NCI-H1048 (cell line): Measurements from ENCODE around the gene HMGA1.

Source experiments
- DNase-seq: peaks from one replicate; lab custom pipeline; 2025; lab: John Stamatoyannopoulos, UW

Gene HMGA1

GRCh38 chr6:34223956-34224940, 12.4 kb upstream of the HMGA1 start:
- DNase-seq: peak; percentile 79

DNA sequence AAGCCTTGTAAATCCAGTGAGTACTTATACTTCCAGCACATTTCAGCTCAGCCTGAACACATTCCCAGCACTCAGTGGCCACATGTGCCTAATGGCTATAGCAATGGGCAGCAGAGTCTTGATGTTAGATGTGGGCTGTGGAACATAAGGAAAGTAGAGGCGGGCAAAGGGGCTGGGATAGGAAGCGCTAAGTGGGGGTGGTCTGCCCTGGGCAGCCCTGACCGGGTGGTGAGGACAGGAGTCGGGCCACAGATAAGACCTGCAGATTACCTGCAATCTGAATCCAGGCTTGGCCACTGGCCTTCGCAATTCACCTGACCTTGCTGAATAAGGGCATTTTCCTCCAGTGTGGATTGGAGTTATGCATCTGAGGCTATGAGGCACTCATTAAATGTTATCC, 11.1 kb upstream of the HMGA1 start:
- no peak for DNase-seq

GRCh38 chr6:34226066-34226465, 10.6 kb upstream of the HMGA1 start:
- DNase-seq: no peak

DNA sequence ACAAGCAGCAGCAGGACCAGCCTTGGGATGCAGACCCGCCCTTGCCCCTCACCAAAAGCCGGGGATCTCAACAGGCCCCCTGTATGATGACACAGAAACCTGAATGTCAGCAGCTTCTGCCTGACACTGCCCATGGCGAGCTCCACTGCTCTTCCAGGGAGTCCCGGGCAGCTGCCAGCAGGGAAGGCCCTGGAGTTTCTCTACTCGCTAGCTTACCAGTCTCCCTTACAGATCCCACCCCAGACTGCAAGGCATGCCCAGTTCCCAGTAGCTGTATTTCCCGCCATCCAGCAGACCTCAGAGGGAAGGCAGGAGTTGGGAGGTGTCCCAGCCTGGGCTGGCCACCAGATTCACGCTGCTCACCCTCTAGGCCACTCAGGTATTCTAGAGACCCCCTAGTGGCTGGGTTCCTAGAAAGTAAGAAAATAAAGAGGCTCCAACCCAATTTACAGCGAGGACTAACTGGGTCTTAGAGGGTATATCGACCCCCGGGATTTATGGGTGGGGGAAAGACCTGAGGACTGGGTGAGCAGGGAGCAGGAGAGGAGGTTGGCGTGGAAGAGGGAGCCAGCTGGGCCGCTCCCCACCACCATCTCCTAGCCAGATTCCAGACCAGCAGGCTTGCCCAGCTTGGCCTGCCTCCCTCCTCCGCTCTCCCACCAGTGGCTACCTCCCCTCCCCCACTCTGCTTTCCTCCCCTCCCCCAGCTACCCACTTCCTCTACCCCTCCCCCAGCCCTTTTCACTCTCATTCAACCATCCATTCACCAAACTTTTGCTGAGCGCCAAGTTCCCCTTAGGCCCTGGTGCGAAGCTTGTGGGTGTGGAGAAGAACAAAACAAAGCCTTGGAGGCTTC, 9.7 kb upstream of the HMGA1 start:
- DNase-seq: no peak

- no peak for DNase-seq
These were observed 8.8 kb upstream of the HMGA1 start for GRCh38 chr6:34227761-34228421.

DNA sequence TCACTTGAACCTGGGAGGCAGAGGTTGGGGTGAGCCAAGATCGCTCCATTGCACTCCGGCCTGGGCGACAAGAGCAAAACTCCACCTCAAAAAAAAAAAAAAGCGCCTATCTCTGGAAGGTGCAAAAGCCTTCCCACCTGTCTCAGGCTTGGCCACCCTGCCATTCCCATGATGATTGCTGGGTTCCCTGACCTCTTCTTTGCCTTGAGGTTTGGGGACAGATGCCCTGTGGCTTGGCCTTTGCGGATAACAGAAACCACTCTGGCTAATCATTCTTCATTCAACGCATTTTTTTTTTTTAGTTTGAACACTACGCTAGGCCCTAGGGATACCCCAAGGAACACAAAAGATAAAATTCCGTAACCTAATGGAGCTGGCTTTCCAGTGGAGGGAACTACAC, 6.8 kb upstream of the HMGA1 start:
- DNase-seq: no peak

GRCh38 chr6:34230653-34231371, 5.9 kb upstream of the HMGA1 start:
- no peak for DNase-seq

DNA sequence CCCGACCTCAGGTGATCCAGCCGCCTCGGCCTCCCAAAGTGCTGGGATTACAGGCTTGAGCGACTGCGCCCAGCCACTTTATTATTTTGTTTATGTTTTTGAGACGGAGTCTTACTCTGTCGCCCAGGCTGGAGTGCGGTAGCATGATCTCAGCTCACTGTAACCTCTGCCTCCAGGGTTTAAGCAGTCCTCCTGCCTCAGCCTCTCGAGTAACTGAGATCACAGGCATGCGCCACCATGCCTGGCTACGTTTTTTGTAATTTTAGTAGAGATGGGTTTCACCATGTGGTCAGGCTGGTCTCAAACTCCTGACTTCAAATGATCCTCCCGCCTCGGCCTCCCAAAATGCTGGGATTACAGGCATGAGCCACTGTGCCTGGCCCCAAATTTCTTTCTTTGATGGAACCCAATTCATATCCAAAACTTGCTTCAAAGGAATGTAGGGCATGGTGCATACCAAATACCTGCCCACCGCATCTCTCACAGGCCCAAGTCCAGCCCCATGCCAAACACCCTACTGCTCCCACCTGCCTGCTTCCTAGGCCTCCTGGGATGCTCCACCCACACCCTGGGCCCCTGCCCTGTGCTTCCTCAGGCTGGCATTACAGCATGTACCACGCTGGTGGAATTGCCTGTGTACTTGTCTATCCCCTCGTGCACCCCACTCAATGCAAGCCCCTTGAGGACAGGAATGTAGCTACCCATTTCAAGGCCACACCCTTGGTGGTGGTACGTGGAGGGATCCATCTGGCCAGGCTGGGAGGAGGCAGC, 4.9 kb upstream of the HMGA1 start:
- no peak for DNase-seq

- DNase-seq: no peak
These were observed 3.8 kb upstream of the HMGA1 start for GRCh38 chr6:34232901-34233300.

GRCh38 chr6:34233867-34234266, 2.8 kb upstream of the HMGA1 start:
- no peak for DNase-seq

DNA sequence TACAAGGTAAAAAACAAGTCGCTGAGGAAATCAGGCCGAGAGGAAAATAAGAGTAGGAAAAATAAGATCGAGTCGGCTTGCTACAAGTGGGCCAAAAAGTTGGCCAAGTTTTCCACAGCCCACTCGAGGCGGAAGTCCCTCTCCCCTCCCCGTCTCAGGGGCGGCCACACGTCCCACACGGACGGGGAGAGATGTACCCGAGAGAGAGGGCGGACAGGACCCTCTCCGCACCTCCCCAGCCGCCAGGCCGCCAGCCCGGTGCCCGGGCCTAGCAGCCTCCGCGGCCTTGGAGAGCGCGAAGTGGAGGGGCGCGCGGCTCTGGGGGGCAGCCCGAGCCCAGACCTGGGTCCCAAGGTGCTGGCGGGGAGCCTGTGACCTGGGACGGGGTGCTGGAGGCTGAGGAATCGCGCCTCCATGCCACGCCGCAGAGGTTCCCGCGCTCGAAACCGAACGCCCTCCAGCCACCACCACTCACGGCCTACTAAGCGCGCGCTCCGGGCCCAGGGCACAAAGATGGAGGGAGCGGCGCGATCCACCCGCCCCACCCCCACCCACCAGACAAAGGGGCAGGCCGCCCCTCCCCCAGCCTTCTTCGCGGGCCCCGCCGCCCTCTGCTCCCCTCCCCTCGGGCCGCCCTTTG, 1.9 kb upstream of the HMGA1 start:
- no peak for DNase-seq

DNA sequence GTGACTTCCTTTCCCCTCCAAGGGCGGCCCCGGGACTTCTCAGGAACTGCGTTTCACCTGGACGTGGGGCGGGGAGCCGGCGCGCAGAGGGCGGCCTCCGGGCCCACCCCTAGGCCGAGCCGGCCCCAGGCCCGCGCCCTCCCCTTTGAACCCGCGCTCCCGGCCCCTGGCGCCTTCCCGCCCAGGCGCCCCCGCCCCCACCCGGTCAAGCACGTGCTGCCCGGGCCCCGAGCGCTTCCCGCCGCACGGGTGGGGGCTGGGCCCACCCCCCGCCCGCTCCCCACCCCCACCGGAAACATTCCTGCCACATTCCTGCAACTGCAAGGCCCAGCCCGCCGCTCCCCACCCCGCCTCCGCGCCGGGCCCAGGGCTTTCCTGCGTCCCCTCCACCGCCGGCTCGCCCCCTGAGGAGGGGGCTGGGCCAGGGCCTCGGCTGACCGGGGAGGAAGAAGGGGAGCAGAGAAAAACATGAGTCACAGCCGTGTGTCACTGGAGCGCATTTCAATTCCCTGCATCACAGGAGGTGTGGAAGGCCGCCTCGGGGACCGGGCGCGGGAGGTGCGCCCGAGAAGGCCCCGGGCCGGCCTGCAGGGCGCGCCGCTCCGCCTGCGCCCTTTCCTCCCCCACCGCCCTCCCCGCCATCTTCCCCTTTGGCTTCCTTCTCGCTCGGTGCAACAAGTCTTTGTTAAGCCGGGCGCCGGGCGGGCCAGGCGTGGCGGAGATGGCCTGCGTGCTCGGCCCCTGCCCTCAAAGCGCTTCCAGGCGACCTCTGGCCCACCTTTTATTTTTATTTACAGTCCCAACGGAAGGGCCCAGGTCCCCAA, 1.2 kb upstream of the HMGA1 start:
- DNase-seq: no peak

- no peak for DNase-seq
These were observed 586 bp upstream of the HMGA1 start for GRCh38 chr6:34236131-34236442.

DNA sequence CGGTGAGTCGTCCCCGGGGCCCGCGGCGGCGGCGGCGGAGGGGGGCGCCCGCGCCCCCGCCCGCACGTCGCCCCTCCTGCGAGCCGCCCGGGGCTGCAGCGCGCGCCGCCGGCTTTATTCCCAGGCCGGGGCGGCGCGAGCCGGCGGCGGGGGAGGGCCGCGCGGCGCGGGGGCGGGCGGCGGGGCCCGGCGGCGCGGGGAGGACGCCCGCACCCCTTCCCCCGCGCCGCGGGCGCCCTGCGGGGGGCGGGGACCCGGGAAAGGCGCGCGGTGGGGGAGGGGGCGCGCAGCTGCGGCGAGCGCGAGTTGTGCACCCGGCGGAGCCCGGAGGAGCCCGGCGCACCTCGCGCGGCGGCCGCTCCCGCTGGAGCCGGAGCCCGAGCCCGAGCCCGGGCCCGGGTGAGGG, 646 bp downstream of the HMGA1 start:
- no peak for DNase-seq

DNA sequence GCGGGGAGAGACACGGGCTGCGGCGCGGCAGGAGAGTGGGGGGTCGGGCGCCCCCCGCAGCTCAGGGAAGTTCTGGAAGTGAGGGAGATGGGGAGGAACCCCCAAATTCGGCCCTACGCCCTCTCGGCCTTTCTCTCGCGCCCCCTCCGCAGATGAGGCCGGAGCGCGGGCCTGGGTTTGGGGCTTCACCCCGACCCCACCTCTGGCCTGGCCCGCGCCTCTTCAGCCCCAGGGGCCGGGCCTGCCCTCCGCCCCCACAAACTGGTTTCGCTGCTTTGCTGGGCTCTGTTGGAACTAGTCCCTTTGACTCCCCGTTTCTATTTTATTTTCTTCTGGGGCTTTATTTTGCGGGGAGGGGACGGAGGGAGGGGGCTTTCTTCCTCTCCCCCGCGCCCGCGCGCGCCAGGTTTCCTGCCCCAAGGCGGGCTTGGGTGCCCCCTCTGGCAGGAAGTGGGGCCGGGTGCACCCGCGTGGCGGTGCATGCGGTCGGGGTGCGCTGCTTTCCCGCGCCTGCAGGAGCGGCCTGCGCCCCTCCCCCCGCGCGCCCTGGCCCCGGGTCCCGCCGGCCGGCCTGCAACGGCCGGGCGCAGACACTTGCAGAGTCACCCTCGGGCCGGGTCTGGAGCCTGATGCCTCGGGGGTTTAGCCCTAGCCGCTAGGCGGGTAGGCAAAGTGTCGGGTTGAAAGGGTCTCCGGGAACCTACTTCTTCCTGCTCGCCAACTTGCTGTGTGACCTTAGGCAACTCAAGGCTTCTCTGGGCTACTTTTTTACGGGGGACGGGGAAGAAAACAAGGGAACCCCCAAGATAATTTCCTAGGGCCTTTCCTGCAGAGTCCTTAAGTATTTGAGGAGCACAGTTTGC, 1.3 kb downstream of the HMGA1 start:
- peak; percentile 15 for DNase-seq

GRCh38 chr6:34238585-34239499, 2.2 kb downstream of the HMGA1 start:
- no peak for DNase-seq

DNA sequence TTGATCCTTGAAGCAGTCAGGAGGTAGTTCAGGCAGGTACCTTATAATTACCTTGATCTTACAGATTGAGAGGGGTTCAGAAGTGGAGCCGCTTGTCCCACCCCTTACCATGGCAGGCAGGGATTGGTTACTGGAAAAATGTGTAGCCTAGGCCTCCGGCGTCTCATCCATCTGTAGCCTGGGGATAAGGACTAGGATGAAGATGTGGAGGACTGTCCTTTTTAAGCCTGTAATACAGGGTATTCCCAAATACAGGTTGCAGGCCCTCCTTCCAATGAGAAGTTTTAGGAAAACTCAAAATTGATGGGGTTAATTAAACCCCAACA, 2.8 kb downstream of the HMGA1 start:
- DNase-seq: no peak

DNA sequence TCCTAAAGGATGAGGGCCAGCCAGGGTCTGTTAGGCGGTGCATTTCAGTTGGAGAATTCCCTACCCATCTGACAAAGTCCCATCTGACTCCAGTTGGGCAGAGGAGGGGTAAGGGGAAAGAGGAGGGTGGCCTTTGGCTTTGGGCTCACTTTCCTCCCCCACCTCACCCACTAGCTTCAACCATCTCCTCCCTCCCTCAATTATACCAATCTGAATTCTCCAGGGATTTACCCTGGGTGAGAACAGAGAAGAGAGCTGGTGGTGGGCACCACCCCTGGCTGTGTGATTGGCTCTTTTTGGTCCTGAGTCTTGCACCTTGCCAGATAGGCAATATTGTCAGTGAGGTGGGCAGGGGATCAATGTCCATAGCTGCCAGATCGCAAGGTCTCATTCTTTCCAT, 3.2 kb downstream of the HMGA1 start:
- no peak for DNase-seq
